Muscle of arm (tissue), 14 donors: ENCODE data around the gene ALG1. TPM values are rescaled to one million over a fixed set of nuclear protein-coding genes. Genes with fewer than 3 reads are reported as not detected.

Experiments
- DNase-seq: peaks from one replicate; pipeline ENCODE4 v3.0.0-alpha.2; 2013
- long read RNA-seq, 11 donors: transcript quantifications; one replicate each; lab custom pipeline, GENCODE V29; 2026
- polyA plus RNA-seq, 12 donors: library from polyadenylated mRNA; unstranded; fragments of 120-200 nt; gene quantifications; one replicate each; pipeline ENCODE4 v1.2.1, GENCODE V29; 2013; ENCODE audit not compliant: insufficient read length in 12 of 12

Gene ALG1
- polyA plus RNA-seq = 10 to 100 TPM in 10 of 12 donors, 1 to 10 TPM in 1, not detected in 1; 10.0 to 15.7 (median 11.9) TPM
- long read RNA-seq, donor 1, transcript ALG1-201 (13 exons, 2,132 nt) = major isoform, 11 of 12 reads
- long read RNA-seq, donor 1, partial matches to known transcripts = 0 of 12 reads
- long read RNA-seq, donor 1, other reads (novel, unspliced or antisense) = 0 of 12 reads
- long read RNA-seq, donor 2, partial matches to known transcripts = 0 of 2 reads
- long read RNA-seq, donor 2, other reads (novel, unspliced or antisense) = 0 of 2 reads
- long read RNA-seq, donor 3 = 0 reads
- long read RNA-seq, donor 4, partial matches to known transcripts = 0 of 4 reads
- long read RNA-seq, donor 4, other reads (novel, unspliced or antisense) = 0 of 4 reads
- long read RNA-seq, donor 5, transcript ALG1-201 (13 exons, 2,132 nt) = major isoform, 5 of 23 reads
- long read RNA-seq, donor 5, partial matches to known transcripts = 12 of 23 reads
- long read RNA-seq, donor 5, other reads (novel, unspliced or antisense) = 6 of 23 reads
- long read RNA-seq, donor 6, partial matches to known transcripts = 0 of 1 reads
- long read RNA-seq, donor 6, other reads (novel, unspliced or antisense) = 0 of 1 reads
- long read RNA-seq, donor 7, partial matches to known transcripts = 0 of 2 reads
- long read RNA-seq, donor 7, other reads (novel, unspliced or antisense) = 0 of 2 reads
- long read RNA-seq, donor 8, transcript ALG1-201 (13 exons, 2,132 nt) = major isoform, 5 of 5 reads
- long read RNA-seq, donor 8, partial matches to known transcripts = 0 of 5 reads
- long read RNA-seq, donor 8, other reads (novel, unspliced or antisense) = 0 of 5 reads
- long read RNA-seq, donor 9, partial matches to known transcripts = 0 of 4 reads
- long read RNA-seq, donor 9, other reads (novel, unspliced or antisense) = 0 of 4 reads
- long read RNA-seq, donor 10, partial matches to known transcripts = 0 of 4 reads
- long read RNA-seq, donor 10, other reads (novel, unspliced or antisense) = 0 of 4 reads
- long read RNA-seq, donor 11, partial matches to known transcripts = 0 of 3 reads
- long read RNA-seq, donor 11, other reads (novel, unspliced or antisense) = 0 of 3 reads

GRCh38 chr16:5071681-5072333, at the start of gene ALG1:
Gene ALG1, plus strand, starts transcription at chr16:5071843. Its CDS starts 7 bp downstream, at chr16:5071850.
- peak; percentile 93 for DNase-seq

GRCh38 chr16:5022521-5022920, 49.1 kb upstream of the ALG1 start:
- no peak for DNase-seq

- DNase-seq = no peak
Observed at GRCh38 chr16:5024632-5025031, 47.0 kb upstream of the ALG1 start.

GRCh38 chr16:5025171-5025632, 46.4 kb upstream of the ALG1 start:
- no peak for DNase-seq

GRCh38 chr16:5026664-5027063, 45.0 kb upstream of the ALG1 start:
- no peak for DNase-seq

- DNase-seq = no peak
Observed at GRCh38 chr16:5027086-5027485, 44.6 kb upstream of the ALG1 start.

- DNase-seq = no peak
Observed at GRCh38 chr16:5027575-5028235, 43.9 kb upstream of the ALG1 start.

GRCh38 chr16:5028950-5029475, 42.6 kb upstream of the ALG1 start:
- no peak for DNase-seq

- no peak for DNase-seq
Observed at GRCh38 chr16:5030251-5030870, 41.3 kb upstream of the ALG1 start.

GRCh38 chr16:5031601-5032000, 40.0 kb upstream of the ALG1 start:
- DNase-seq = no peak

- DNase-seq = no peak
Observed at GRCh38 chr16:5032748-5033167, 38.9 kb upstream of the ALG1 start.

- DNase-seq = peak; percentile 90
Observed at GRCh38 chr16:5033256-5034166, 38.1 kb upstream of the ALG1 start, which contains the start of gene NAGPA. Gene NAGPA, minus strand, starts transcription at chr16:5033935. Its CDS starts 21 bp downstream, at chr16:5033914.

- DNase-seq = no peak
Observed at GRCh38 chr16:5034167-5034523, 37.5 kb upstream of the ALG1 start.

GRCh38 chr16:5035909-5036227, 35.8 kb upstream of the ALG1 start:
- no peak for DNase-seq

GRCh38 chr16:5036228-5037156, 35.2 kb upstream of the ALG1 start:
- DNase-seq = no peak

- no peak for DNase-seq
Observed at GRCh38 chr16:5040451-5040850, 31.2 kb upstream of the ALG1 start.

- no peak for DNase-seq
Observed at GRCh38 chr16:5041600-5042133, 30.0 kb upstream of the ALG1 start.
